OCI-LY7 (cell line): Measurements from ENCODE around the gene OSBPL6. TPM values are rescaled to one million over a fixed set of nuclear protein-coding genes. Genes with fewer than 3 reads are reported as not detected.

Experiments
- BruUV-seq: library from RNA; stranded (reverse); fragments of 400-500 nt; replicated peaks from 2 replicates; lab custom pipeline; 2021; lab: Mats Ljungman, UMichigan
- CTCF ChIA-PET: fragments of 300-600 bp; sonication (Branson Sonifier 250); formaldehyde crosslinking; loops from one replicate; lab custom pipeline; 2022; ENCODE audit warnings: antibody characterized with exemption; ENCODE audit not compliant: unreplicated experiment; lab: Charles Lee
- POLR2A ChIA-PET: fragments of 300-600 bp; sonication (Branson Sonifier 250); formaldehyde crosslinking; loops from one replicate; lab custom pipeline; 2022; ENCODE audit warnings: antibody characterized with exemption; lab: Charles Lee
- DNase-seq: peaks from one replicate; pipeline ENCODE4 v3.0.0-alpha.2; 2015; ENCODE audit warnings: low spot score
- H2AFZ ChIP-seq: fragments of 200-600 bp; sonication (generic), shearing (Covaris generic); 2 replicates; pipeline ENCODE4 v1.6.1; 2014; ENCODE audit warnings: mild to moderate bottlenecking, antibody characterized with exemption, low read length, moderate library complexity
- H3K27ac ChIP-seq: fragments of 200-600 bp; sonication (generic); 2 replicates; pipeline ENCODE4 v1.5.1; 2014; ENCODE audit warnings: mixed run types, low read depth, mild to moderate bottlenecking, moderate library complexity, low read length, inconsistent platforms; ENCODE audit not compliant: poor library complexity, severe bottlenecking
- H3K36me3 ChIP-seq: fragments of 200-600 bp; sonication (generic); 2 replicates; pipeline ENCODE4 v1.6.1; 2014; ENCODE audit warnings: mild to moderate bottlenecking, antibody characterized with exemption, low read length, moderate library complexity, mixed read lengths; ENCODE audit not compliant: insufficient read depth
- H3K4me1 ChIP-seq: fragments of 200-600 bp; sonication (generic); 2 replicates; pipeline ENCODE4 v1.5.1; 2014; ENCODE audit warnings: mild to moderate bottlenecking, low read length; ENCODE audit not compliant: insufficient read depth, poor library complexity, severe bottlenecking
- H3K4me2 ChIP-seq: fragments of 200-600 bp; sonication (generic); 2 replicates; pipeline ENCODE4 v1.6.1; 2014; ENCODE audit warnings: mild to moderate bottlenecking, low read length
- H3K4me3 ChIP-seq: fragments of 200-600 bp; sonication (generic); 2 replicates; pipeline ENCODE4 v1.5.1; 2014; ENCODE audit warnings: mild to moderate bottlenecking, low read depth, low read length; ENCODE audit not compliant: poor library complexity, severe bottlenecking
- H3K79me2 ChIP-seq: fragments of 200-600 bp; sonication (generic); 2 replicates; pipeline ENCODE4 v1.6.1; 2016; ENCODE audit warnings: low read depth, mild to moderate bottlenecking, low read length, moderate library complexity, mixed read lengths; ENCODE audit not compliant: insufficient read depth
- H3K9me2 ChIP-seq: fragments of 200-600 bp; sonication (generic); 2 replicates; pipeline ENCODE4 v1.6.1; 2016; ENCODE audit warnings: mild to moderate bottlenecking, low read length, mixed read lengths; ENCODE audit not compliant: insufficient read depth
- H3K9me3 ChIP-seq: fragments of 200-600 bp; sonication (generic); 2 replicates; pipeline ENCODE4 v1.6.1; 2014; ENCODE audit warnings: mild to moderate bottlenecking, mixed run types, low read length, mixed read lengths
- H4K20me1 ChIP-seq: fragments of 200-600 bp; sonication (generic); 2 replicates; pipeline ENCODE4 v1.6.1; 2014; ENCODE audit warnings: mild to moderate bottlenecking, antibody characterized with exemption, low read length, moderate library complexity, mixed read lengths; ENCODE audit not compliant: insufficient read depth
- CTCF ChIP-seq: fragments of 200-600 bp; sonication (generic); conservative IDR thresholded peaks from 2 replicates; pipeline ENCODE4 v1.5.1; 2014; ENCODE audit warnings: mild to moderate bottlenecking, antibody characterized with exemption, low read length, moderate library complexity, mixed read lengths
- EZH2phosphoT487 ChIP-seq: fragments of 200-600 bp; sonication (generic); IDR thresholded peaks from 2 replicates; pipeline ENCODE4 v1.6.1; 2018; ENCODE audit warnings: low read depth, borderline replicate concordance, mild to moderate bottlenecking, mixed run types, antibody characterized with exemption, low read length, moderate library complexity, mixed read lengths
- intact Hi-C: fragments of 100-400 bp; cut with micrococcal nuclease; formaldehyde crosslinking; loops from one replicate; pipeline ENCODE4 v1.10.0; 2022; ENCODE audit not compliant: unreplicated experiment
- total RNA-seq, 2 experiments: library from RNA; depleted of rRNA in 1 of 2; stranded (reverse); fragments of >200 nt in 1 of 2; shearing (Covaris generic) in 1 of 2; gene quantifications; 2 replicates each; pipeline ENCODE4 v1.2.3, GENCODE V29; 2014 to 2022

The OSBPL6 gene
- total RNA-seq, 2 experiments from 2014 or later, result not detected

GRCh38 chr2:178425255-178425827, 231.0 kb downstream of the OSBPL6 start:
- no peaks in the 10 kb centered on the region for H4K20me1 ChIP-seq
- H3K36me3 ChIP-seq, result peaks cover 19% of the 10 kb centered on the region
- DNase-seq, result no peak
- H3K79me2 ChIP-seq, result no peaks in the 10 kb centered on the region
- intact Hi-C loops, result no loop called here
- H3K4me3 ChIP-seq, result no peak overlapping the region
- no peak overlapping the region for H3K27ac ChIP-seq
- no peaks in the 10 kb centered on the region for H3K4me1 ChIP-seq
- no peaks in the 10 kb centered on the region for H3K9me2 ChIP-seq
- ChIA-PET POLR2A (interaction anchor here (0.7 kb wide), 1 partner anchor 192 kb away, joined by 3 read pairs; no protein-coding TSS in a partner anchor), CTCF (no interaction called here)
- TF ChIP-seq EZH2phosphoT487, result no peak
- no peaks in the 10 kb centered on the region for H3K9me3 ChIP-seq
- H2AFZ ChIP-seq, result no peak overlapping the region
- no peak overlapping the region for H3K4me2 ChIP-seq
- no TSS peak for BruUV-seq

- intact Hi-C loops, result no loop called here
- no peaks in the 10 kb centered on the region for H3K9me2 ChIP-seq
- no peak overlapping the region for H3K4me2 ChIP-seq
- H3K9me3 ChIP-seq, result no peaks in the 10 kb centered on the region
- no peaks in the 10 kb centered on the region for H3K4me1 ChIP-seq
- no peak overlapping the region for H2AFZ ChIP-seq
- H3K36me3 ChIP-seq, result peaks cover 29% of the 10 kb centered on the region
- no peaks in the 10 kb centered on the region for H4K20me1 ChIP-seq
- no peaks in the 10 kb centered on the region for H3K79me2 ChIP-seq
- DNase-seq, result no peak
- no TSS peak for BruUV-seq
- H3K27ac ChIP-seq, result no peak overlapping the region
- ChIA-PET CTCF (no interaction called here), POLR2A (no interaction called here)
- no peak for TF ChIP-seq EZH2phosphoT487
- TF ChIP-seq CTCF, result no peak
- no peak overlapping the region for H3K4me3 ChIP-seq
Measured at GRCh38 chr2:178426388-178426787, 232.1 kb downstream of the OSBPL6 start.

- Histone ChIP-seq H3K27ac (no peak overlapping the region), H2AFZ (no peak overlapping the region), H3K9me2 (no peaks in the 10 kb centered on the region), H4K20me1 (no peaks in the 10 kb centered on the region), H3K4me2 (no peak overlapping the region), H3K9me3 (no peaks in the 10 kb centered on the region), H3K4me3 (no peak overlapping the region), H3K4me1 (no peaks in the 10 kb centered on the region), H3K36me3 (peaks cover 40% of the 10 kb centered on the region), H3K79me2 (no peaks in the 10 kb centered on the region)
- POLR2A ChIA-PET, result interaction anchor here (1.4 kb wide), 1 partner anchor 8 kb away, joined by 4 read pairs; no protein-coding TSS in a partner anchor
- BruUV-seq, result no TSS peak
- CTCF ChIA-PET, result no interaction called here
- intact Hi-C loops, result no loop called here
- no peak for DNase-seq
- TF ChIP-seq CTCF (no peak), EZH2phosphoT487 (no peak)
Measured at GRCh38 chr2:178427458-178427857, 233.1 kb downstream of the OSBPL6 start.
